Measurements from ENCODE around the gene GRAMD2A.

- TF ChIP-seq YY1 (IDR thresholded peaks at IDR 0.05; ENCODE audit: insufficient read depth, insufficient read length) (no peak), ZNF274 (IDR thresholded peaks at IDR 0.05; ENCODE audit: low read depth, low read length) (no peak)
These were observed 42.1 kb upstream of the GRAMD2A start for GRCh38 chr15:72239652-72240051.

All from NT2/D1 (cell line).